HG03095 (cell line): ENCODE data around the gene IARS1.

Experiments used
- ATAC-seq: cut with Tn5 transposase; IDR thresholded peaks from one replicate; pipeline ENCODE4 v1.9.1; 2021; ENCODE audit warnings: moderate library complexity; ENCODE audit not compliant: unreplicated experiment

Gene IARS1

DNA sequence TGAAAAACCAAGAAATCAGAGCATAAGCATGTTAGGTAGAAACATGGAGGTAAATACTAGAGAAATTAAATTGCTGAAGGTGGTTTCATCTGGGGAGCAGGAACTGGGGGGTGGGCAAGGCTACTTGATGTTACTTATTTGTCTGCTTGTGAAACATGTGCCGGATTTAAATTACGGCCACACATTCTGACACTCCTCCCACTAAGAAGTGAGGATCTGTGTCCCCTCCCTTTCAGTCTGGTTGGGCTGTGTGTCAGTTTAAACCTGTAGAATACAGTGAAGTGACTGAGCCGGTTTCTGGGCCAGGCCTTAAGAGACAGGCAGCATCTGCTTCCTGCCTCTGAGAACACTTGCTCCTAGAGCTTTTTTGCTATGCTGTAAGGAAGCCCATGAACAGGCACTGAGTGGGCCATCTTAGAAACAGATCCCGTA is 2.3 kb upstream of the IARS1 start:
- no peak for ATAC-seq

DNA sequence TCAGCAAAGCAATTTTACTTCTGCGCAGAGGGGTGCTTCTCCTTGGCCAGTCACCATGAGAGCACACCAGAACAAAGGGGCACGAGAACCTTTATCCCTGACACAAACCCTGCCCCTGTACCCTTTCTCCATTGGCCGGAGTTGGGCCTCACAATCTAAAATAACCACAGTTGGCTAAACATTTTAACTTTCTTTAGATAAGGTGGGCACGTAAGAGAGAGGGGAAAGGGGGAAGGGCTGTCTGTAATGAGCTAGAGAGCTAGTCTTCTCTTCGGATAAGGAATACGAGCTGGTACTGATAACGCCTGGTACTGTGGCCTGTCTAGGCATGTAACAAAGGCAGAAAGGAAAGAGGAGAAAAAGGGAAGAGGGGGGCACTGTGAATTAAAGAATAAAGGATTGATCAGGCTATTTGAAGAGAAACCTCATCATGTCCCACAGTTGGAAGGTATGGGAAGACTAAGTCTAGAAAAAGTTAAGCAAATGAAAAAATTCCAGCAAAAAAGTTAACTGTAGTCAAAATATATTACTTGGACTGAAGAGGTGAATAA is 1.8 kb upstream of the IARS1 start:
- ATAC-seq, result no peak

DNA sequence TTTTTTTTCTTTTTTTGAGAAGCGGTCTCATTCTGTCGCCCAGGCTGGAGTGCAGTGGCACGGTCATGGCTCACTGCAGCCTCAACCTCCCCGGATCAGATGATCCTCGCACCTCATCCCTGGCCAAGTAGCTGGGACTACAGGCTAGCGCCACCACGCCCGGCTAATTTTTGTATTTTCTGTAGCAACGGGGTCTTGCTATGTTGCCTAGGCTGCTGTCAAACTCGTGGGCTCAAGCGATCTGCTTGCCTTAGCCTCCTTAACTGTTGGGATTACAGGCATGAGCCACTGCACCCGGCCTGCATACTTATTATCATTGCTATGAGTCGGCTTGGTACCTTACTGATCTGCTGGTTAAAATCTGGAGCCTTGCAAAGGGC is 790 bp upstream of the IARS1 start:
- ATAC-seq, result no peak

DNA sequence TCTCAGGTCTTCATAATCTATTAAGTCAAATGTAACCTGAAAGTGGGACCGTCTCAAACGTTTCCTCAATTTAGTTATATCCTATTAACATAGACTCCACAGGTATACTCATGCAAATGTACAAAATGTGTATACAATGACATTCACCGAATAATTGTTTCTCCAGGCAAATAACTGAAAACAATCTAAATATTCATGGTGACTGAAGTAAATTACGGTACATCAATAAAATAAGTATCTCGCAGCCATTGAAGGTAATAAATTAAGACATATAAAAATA is 482 bp downstream of the IARS1 start:
- ATAC-seq, result no peak

DNA sequence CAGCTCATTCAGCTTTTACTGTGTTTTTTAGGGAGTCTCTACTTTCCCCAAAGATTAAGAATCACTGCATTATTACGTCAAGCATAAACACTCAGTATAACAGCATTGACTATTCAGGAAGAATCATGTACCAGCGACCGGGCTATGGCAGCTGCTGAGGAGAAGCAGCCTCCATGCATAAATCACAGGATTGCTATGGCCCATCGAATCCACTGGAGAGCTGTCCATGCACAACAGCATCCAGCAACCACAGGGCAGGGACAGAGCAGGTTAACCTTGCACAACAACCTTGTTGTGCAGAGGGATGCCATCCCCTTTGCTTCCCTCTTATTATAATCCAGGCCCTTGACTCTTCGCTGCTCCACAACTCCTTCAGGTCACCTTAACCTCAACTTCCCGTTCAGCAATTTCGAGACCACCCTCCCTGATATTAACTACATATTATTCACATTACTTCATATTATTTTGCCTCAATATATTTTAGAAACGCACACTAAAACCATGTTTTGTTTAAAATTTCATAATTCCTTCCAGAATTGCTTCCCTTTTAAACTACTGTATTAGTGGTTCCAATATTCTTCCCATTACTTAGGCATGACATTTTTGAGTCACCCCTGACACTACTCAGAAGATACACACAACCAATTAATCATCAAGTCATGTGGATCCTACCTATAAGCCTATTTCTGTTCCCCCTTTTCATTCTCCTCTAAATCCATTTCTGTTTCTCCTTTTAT is 991 bp downstream of the IARS1 start:
- ATAC-seq, result no peak

DNA sequence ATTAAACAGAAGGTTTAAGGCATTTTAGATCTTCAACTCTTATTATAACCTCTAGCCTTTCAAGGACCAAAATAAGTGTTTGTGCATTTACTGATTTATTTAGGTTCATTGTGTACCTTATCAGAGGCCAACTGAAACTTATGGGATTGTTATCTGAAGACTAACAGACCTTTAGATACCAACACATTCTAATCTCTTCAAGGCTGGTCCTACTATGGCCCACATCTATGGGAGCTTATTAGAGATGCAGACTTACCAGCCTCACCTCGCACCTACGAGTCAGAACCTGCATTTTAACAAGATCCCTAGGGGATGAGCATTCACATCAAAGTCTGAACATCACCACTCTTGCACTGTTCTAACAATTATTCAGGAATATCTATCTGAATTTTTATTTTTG is 1.9 kb downstream of the IARS1 start:
- ATAC-seq, result no peak

DNA sequence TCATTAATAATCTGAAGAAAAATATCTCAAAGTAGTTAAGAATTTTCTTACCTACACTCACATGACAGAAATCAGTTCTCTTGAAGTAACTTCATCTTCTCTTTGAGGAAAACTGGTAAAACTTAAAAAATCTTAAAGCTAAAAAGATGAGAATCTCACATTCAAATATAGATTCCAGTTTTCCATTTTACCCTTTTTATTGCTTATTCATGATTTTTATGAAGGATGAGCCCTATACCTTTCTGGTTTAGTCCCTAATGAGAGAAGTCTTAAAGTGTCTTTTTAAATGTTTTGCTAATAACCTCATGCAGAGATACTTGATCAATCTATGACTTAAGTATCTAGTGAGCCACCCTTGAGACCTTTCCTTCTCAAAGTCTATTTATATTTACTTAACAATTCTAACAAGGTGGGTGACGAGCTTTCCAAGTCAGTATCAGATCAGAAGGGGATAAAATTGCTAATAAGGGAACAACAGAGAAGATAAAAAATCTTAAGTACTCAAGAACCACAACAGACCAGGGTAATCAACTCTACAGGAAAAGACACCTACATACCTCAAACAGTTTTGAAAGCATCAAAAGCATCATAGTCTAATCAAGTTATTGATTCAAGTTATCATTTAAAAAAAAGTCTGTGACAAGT is 2.6 kb downstream of the IARS1 start:
- ATAC-seq, result no peak

DNA sequence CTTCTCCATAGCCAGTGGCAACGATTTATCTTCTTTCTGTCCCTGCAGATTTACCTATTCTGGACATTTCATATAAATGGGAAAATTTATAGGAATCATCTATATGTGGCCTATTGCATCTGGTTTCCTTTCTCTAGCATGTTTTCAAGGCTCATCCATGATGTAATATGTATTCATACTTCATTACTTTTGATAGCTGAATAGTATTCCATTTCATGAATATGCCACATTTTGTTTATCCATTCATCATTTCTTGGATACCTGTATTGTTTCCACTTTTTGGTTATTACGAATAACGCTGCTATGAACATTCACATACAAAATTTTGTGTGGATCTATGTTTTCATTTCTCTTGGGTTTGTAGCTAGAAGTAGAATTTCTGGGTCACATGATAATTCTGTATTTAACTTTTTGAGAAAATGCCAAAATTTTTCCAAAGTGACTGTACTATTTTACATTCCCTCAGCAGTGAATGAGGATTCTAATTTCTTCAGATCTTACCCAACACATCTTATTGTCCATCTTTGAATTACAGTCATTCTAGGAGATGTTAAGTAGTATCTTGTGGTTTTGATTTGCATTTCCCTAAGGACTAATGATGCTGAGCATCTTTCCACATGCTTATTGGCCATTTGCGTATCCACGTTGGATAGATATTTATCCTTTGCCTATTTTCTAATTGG is 3.6 kb downstream of the IARS1 start:
- no peak for ATAC-seq

DNA sequence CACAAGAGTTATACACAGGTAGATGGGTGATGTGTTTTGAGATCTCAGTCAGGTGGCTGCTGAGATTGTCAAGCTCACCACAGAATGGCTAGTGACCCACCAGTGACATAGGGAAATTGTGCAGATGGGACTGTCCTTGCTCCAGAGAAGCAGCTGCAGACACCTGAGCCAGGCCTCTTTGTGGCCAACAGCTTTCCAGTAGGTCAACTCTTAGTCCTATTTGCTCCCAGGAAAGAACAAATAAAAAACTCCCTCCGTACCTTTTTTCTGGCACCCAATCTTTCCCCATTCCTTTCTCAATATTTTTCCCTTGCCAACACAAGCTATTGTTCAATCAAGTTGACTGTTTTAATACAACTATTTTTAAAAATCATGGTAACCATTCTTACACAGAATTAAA is 14.2 kb downstream of the IARS1 start:
- ATAC-seq, result no peak

DNA sequence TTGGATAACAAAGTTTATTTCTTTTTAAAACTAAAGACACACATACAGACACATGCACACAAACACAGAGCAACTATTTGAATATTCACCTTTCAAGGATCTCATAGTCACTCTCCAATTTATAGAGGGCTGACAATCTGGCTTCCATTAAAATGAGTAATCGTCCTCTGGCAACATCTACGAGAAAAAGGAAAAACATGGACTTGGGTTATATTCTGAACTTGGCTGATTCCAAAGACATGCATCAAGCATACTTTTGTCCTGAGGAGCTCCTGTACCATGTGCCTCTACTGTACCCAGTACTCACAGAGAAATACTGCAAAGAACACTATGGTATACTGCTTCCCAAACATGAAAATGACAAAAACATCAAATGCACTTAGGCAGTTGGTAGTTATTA is 15.4 kb downstream of the IARS1 start:
- no peak for ATAC-seq

DNA sequence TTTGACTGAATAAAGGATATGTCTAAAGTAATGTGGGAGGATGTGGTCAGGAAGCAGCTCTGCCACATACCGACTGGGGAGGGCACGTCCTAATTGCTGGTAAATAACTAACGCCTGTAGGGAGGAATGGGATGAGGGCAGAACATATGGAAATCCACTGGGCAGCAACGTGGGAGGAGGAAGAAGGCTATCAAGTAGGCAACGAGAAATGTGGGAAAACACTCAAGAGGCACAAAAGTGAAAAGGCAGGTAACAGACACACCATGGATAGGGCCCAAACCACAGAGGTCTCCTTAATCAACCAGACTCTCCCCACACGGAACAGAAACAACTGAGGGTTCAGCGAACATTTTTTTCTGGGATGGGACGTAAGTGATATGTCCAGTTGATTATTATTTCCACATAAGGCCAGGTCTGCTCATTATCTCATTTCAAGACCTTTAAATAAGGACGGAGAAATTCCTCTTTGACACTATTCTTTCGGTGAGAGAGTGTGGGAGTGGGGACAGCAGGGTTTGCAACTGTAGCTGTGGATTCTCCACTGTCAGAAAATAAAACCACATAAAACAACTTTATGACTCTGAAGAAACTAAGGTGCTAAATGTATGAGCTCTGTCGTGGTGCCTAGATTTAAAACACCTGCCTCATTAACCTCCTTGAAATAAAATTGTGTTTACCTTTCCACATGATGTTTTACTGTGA is 17.0 kb downstream of the IARS1 start:
- ATAC-seq, result no peak

DNA sequence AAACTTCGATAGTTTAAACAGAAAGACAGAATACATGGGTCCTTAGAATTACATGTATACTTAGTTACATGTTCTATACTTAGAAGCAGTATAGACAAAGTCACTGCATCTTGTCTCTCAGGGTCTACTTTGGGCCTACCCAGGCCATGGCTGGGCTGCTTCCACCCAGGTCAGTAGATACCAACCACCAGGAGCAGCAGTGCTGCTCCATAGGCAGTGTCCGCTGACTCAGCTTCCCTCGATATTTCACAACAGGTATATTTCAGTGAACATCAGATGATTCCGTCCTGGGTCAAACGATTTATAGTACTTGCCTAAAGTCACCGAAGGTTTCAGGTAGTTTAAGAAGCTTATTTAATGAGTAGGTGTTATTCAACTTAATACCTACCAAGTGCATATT is 18.0 kb downstream of the IARS1 start:
- ATAC-seq, result no peak

DNA sequence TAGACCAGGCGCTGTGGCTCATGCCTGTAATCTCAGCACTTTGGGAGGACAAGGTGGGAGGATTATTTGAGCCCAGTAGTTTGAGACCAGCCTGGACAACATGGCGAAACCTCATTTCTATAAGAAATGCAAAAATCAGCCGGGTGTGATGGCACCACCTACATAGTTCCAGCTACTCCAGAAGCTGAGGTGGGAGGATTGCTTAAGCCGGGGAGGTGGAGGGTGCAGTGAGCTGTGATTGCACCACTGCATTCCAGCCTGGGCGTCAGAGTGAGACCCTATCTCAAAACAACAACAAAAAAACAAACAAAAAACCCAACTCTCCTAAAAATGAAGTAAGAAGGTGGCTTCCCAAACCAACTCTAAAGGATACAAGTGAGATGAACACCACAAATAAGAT is 23.0 kb downstream of the IARS1 start:
- no peak for ATAC-seq

DNA sequence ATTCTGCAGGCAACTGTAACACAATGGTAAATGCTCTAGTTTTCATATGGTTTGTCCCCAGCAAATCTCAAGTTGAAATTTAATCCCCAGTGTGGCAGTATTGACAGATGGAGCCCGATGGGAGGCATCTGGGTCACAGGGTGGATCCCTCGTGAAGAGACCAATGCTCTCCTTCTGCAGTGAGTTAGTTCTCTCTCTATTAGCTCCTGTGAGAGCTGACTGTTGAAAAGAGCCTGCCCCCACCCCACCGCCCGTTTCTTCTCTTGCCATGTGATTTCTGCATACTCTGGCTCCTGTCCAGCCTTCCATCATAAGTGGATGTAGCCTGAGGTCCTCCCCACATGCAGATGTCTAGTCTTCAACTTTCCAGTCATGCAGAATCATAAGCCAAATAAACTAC is 27.0 kb downstream of the IARS1 start:
- ATAC-seq, result no peak

DNA sequence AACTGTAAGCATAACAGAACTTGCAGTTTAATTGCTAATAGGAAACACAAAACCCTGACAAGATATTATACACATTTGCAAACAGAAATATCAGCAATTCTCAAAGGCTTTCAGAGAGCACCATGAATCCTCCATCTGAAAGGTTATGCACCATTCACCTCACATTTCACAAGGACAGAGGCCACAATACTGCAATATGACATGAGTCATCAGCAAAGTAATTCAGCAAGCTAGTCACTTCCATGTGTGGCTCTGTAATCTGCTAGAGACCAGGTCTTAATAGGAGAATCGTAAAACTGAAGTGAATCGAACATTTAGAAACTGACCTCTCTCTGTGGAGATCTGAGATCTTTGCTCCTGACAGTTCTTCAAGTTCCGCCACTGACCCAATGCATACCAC is 28.3 kb downstream of the IARS1 start:
- no peak for ATAC-seq

DNA sequence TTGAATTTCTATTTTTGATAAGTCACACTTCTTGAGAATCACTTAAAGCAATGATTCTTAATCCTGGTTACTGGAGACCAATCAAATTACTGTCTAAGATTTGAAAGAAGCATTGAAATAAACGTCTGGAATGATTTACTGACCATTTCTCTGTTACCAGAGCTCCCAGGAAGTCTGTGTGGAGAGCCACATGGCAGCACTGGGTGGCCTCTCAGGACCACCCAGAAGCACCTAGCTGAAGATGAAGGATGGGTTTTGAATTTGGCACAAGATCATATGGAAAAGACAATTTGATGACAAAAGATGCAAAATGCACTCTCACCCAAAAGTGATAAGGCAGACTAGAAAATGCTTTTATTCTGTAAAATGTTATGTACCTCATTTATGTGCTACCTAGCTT is 30.4 kb downstream of the IARS1 start:
- no peak for ATAC-seq

DNA sequence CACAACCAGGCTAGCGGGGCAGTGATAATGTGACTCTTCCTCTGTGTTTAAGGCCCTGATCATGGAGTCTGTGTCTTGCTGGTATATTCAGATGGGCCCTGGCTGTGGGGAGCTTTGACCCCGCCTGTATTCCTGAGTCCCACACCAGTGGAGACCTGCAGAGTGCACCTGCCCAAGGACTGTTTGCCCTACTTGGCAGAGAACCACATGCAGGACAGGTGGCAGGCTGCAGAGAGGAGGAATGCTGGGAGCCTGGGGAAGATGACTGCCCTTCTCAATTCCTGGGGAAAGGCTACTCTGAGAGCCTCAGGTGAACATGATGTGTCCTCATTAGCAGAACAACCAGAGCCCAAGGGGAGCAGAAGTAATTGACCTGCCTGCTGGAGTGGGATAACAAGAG is 36.2 kb downstream of the IARS1 start:
- ATAC-seq, result no peak

DNA sequence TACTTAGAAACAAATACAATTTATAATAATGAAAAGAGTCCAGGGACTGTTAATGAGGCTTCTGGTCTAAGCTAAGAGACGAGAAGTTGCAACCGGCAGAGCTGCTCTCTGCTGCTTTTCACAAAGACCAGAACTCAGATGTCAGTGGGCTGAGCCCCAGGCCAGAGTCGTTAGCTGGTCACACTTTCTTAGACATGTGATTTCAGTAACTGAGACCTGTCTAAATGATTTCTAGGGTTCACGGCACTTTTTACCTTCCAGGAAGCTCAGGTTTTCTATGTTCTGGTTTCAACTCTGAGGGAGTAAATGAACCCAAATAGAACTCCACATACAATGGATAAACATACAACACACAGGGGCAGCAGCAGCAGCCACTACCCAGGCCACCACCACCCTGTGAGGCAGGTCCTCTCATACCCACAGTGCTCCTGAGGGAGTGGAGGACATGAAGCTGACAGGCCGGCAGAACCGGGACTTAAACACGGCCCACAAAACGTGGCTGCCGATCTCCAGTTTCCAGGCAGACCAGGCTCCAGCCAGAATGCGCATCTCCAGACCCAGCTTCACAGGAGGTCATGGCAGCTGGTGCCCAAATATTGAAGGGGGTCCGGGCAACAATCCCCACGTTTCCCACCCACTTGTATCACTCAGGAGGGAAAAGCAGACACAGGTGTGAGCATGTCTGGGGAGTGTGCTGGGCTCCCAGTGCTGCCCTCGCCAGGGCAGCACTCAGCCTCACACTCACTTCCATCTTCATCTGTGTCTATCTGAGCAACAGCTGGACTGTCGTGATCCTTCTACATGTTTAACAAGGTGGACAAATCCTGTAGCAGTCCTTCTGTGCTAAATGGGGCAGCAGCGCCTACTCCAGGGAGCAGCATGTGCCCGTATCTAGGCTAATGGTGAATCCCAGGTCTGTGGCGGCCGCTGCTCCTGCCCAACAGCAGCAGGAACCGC is 38.8 kb downstream of the IARS1 start:
- no peak for ATAC-seq

DNA sequence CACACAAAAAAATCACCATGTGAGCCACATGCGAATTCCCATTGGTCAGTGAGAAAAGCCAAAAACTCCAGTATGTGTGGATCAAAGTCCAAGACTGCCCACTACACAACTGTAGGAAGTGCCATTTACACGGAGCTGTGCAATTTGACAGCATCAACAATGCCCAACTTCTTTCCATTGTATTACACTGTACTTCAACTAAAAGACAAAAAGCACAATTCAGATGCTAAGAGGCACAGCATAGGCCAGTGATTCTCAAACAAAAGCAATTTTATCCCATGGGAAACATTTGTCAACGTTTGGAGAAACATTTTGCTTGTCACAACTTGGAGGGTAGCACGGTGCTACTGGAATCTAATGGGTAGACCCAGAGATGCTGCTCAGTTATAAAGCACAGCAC is 39.8 kb downstream of the IARS1 start:
- no peak for ATAC-seq

DNA sequence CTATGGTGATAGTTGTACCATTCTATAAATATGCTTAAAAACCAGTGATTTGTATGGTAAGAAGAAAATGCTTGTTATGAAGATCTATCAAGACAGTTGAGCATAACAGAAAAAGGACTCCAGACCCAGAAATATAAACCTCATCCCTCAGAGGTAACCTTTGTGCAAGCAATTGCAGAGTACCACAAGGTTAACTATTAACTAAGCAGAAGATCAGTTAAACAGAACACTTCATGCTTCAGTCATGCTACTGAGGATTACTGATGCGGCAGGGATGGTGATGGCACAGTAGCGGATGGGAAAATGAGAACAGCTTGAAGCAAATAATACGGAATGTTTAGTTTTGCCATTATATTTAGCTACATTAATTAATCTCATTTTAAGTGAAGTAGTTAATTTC is 45.5 kb downstream of the IARS1 start:
- ATAC-seq, result no peak

DNA sequence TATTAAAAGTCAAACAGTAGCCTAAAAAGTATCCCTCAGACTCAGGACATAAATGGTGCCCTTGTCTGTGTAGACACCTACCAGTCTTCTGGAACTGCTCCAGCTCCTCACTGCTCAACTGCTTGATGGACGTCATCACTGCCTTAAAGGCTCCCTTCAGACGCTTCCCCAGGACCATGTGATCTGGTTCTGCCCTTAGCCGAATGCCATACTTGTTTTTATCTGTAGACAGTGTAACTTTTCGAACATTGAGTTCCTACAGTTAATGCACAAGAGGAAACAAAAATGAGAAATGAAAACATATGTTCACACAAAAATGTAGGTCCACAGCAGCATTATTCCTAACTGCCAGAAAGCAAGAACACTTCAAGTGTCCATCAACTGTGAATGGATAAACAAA is 46.2 kb downstream of the IARS1 start:
- ATAC-seq, result no peak
